Left forelimb (tissue), 1 donor: ENCODE measurements around the gene ZNF212.
"Not testable (repeated sequence)": the region's sequence is repeated elsewhere in the genome, so short reads cannot be mapped to it uniquely, and the experiment has no call there.

ENCODE experiments used
- DNase-seq: peaks from one replicate; pipeline ENCODE4 v3.0.0-alpha.2; 2018; ENCODE audit warnings: low spot score

Gene ZNF212

DNA sequence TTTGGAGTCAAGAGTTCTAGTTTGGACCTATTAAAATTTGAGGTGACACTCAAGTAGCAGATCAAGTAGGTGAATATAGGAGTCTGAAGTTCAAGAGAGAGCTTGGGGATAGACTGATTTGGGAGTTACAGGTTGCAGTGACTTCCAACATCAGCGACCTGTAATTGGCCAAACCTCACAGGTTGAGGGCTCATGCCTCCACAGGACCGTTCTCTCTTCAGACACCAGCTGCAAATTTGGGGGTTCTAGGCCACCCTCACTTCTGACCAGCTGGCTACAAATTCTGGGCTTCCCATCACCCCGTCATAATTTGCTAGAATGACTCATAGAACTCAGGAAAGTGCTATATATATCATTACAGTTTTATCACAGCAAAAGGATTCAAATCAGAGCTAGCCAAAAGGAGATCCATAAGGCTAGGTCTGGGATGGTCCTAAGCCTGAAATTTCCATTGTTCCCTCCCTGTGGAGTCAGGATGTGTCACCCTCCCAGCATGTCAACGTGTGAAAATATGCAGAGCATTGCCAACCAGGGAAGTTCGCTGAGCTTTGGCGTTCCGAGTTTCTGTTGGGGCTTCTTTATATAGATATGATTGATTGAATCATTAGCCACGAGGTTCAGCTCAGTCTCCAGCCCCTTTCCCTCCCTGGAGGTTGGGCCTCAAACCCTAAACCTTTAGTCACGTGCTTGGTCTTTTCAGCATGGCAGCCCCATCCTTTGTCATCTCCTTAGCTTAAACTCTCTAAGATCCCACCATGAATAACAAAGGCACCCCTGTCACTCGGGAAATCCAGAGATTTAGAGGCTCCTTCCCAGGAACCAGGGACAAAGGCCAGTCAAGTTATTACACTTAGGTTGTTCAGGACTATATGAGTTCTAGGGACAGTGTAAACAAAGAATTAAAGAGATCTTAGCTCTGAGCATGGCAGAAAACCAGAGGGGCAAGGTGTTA lies 20.7 kb upstream of the ZNF212 start:
- DNase-seq, result no peak

DNA sequence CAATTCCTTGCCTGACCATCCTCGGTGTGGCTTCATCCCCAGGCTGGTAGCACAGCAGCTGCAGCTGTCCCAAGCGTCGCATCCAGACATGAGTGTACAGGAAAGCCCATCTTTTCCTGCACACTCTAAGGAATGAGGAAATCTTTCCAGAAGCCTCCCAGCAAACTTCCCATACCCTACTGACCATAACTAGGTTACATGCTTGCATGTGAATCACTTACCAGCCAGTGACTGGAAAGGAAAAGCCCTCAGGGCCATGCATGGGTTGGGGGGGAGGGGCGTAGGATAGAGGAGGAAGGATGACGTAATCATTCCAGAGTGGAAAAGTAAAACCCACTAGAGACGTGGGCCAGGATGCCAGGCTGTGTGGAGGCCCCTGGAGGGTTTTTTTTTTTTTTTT lies 18.9 kb upstream of the ZNF212 start:
- no peak for DNase-seq

- no peak for DNase-seq
Observed at GRCh38 chr7:149223176-149223575, 16.3 kb upstream of the ZNF212 start.

- DNase-seq, result no peak
Observed at GRCh38 chr7:149223761-149224160, 15.7 kb upstream of the ZNF212 start.

GRCh38 chr7:149224352-149224751 lies 15.1 kb upstream of the ZNF212 start:
- DNase-seq, result no peak

DNA sequence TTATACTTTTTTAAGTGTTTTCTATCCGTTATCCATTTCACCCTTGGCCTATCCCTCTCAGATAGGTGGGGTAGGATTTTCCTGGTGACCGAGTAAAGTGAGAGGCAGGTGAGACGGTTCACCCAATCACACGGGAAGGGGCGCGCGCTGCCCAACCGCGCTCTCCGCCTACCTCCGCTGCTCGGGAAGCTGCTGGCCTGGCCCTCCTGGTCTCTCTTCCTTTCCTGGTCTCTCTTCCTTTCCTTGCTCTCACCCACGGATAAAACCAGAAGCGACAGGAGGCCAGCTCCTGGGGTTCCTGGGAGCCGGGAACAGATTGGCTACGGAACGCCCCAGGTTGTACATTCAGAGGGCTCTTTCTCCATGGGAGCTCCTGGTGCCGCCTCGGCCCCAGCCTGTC lies 14.3 kb upstream of the ZNF212 start:
- no peak for DNase-seq

DNA sequence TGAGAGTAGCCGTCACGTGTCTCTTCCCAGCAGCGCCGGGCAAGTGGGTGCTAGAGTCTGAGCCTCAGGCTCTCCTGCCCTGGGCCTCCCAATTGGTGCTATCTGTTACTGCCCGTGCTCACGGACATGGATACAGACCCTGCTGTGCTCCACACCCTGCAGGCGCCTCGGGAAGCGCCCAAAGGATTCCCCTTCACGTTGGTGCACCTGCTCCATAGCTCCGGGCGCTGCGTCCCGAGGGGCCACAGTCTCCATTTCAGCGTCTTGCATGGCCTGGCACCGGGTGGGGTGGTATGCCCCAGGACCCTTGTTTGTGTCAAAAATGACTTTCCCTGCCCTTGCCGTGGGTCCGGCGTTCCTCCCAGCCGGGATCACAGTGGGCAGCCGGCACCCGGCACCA lies 13.8 kb upstream of the ZNF212 start:
- DNase-seq, result no peak

GRCh38 chr7:149226366-149226765 lies 13.1 kb upstream of the ZNF212 start:
- not testable (repeated sequence) for DNase-seq

DNA sequence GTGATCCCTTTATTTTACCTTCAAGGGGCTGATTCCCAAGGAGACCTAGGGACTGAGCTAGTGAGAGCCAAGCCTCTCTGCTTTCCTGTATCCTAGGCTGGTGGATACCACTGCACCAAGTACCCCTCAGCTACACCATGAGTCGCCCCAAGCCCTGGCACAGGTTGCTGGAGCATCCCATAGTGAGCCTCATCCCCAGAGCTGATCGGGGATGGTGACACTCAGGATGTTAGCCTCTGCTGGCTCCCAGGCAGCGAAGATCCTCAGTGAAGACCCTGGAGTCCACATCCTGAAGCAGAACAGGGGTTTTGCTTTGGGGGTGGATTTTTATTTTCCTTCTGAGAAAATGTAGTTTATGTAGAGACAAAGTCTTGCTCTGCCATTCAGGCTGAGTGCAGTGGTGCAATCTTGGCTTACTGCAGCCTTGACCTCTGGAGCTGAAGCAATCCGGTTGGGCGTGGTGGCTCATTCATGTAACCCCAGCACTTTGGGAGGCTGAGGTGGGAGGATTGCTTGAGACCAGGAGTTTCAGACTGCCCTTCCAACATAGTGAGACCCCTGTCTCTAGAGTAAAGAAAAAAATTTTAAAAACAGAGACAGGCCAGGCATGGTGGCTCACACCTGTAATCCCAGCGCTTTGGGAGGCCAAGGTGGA lies 12.5 kb upstream of the ZNF212 start:
- DNase-seq, result no peak

DNA sequence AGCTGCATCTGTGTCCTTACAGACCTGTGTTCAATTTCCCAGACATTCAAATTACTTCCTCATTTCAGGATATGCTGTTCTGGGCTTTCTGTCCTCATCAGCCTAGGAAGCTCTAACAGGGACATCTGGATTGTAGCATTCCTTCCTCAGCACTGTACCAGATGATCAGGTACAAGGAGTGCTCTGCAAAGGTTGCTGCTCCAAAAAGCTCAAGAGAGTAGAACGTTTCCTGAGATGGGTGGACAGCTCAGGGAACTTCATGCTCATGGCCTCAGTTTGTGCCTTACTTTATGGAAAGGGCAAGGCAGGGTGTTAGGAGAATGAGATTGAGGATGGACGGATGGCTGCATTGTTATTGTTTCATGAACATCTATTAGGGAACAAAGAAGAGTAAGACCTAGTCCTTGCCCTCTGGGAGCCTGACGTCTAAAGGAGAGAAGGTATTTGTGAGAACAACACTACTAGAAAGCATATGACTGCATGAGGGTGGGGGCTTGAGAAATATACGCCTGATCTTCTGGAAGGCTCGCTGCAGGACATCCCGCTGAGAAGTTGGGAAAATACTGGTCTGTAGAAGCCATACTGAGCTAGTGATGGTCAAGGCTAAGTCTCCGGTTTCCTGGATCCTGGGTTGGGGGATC lies 10.5 kb upstream of the ZNF212 start:
- no peak for DNase-seq

DNA sequence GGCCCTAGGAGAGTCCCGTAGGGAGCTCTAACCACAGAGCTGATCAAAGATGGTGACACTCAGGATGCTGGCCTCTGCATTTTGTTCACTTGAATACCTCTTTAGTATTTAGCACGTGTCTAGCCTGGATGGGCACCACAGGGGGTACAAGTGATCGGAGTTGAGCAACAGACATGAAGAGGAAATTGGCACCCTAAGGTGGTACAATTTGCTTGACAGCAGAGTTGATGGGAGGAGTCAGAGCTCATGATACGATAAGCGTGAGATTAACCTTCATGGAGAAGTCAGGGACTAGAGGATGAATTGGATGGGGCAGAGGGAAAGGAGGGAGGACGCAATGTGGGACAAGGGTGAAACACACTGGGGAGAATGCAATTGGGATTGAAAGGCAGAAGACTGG lies 9.9 kb upstream of the ZNF212 start:
- no peak for DNase-seq

DNA sequence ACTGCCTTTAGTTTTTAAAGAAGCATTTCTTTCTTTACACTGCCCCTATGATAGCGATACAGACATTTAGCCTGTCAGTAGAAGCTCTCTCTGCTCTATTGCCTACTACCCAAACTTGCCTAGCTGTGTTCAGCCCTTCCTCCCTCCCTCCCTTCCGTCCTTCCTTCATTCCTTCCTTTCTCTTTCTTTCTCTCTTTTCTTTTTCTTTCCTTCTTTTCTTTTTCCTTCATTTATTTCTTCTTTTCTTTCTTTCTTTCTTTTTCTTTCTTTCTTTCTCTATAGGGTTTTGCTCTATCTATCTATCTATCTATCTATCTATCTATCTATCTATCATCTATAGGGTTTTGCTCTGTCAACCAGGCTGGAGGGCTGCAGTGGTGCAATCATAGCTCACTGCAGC lies 7.1 kb upstream of the ZNF212 start:
- no peak for DNase-seq

GRCh38 chr7:149233655-149234204 lies 5.7 kb upstream of the ZNF212 start:
- not testable (repeated sequence) for DNase-seq

DNA sequence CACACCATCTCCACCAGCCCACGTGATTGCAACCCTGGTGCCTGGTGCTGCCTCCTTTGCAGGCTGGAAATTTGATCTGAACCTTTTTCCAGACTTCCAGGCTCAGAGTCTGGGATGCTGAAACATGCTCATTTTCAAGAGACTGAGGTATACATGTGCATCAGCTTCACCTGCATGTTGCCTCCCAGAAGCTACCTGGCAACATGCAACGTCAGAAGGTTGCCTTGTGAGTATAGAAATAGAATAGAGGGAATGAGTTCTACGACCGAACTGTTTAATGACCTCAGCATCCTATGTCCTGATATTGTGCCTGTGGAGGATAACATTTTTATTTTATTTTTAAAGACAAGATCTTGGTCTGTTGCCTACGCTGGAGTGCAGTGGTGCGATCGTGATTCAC lies 1.9 kb upstream of the ZNF212 start:
- DNase-seq, result no peak

DNA sequence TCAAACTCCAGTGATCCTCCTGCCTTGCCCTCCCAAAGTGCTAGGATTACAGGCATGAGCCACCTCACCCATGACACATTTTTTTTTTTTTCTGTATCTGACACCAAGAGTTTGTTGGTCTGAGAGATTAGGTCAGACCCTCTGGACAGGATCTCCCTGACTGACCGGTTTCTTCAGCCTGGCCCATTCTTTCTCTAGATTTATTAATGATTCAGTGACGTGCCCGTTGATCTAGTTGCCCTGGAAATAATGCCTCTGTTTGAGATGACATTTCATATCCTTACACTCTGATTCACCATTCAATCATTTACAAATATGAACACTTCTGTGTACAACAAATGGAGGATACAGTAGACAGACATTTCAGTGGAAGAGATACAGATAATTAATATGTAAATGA lies 1.4 kb upstream of the ZNF212 start:
- no peak for DNase-seq

DNA sequence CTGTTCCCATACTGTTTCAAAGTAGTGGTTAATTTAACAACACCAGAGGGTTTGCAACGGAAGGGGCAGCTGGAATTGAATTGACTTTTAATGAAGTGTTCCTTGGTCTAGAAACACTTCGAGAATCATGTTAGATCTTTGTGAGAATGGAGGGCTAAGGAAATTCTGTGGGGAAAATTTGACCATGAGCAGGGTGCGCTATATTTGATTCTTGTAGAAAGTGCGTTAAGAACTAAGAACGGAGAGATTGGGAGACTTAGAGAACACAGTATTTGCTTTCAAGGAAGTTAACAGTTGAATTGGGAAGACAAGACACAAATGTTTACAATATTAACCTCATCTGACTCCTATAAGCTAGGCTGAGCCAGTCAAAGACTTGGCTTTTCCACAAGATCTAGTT lies 1.2 kb downstream of the ZNF212 start:
- no peak for DNase-seq

DNA sequence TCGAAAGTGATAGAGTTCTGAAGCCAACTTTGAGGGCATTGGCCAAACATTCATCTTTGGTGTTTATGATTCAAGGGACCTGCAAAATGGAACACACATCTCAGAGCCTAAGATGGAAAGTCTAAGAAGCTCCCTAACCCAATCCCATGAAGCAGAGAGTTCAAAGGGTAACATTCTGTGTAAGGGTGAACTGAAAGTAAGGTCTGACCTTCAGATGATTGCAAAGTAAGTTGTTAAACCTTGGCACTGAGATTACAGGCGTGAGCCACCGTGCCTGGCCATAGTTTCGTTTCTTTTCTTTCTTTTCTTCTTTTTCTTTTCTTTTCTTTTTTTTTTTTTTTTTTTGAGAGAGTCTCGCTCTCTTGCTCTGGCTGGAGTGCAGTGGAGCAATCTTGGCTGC lies 2.2 kb downstream of the ZNF212 start:
- no peak for DNase-seq

DNA sequence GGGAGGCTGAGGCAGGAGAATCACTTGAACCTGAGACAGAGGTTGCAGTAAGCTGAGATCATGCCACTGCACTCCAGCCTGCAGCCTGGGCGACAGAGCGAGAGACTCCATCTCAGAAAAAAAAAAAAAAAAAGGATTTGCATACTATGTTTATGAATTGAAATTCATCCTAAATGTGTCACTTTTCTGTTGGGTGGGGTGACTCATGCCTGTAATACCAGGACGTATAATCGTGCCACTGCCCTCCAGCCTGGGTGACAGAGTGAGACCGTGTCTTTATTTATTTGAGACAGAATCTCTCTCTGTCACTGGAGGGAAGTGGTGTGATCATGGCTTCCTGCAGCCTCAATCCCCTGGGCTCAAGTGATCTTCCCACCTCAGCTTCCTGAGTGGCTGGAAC lies 5.8 kb downstream of the ZNF212 start:
- DNase-seq, result no peak

DNA sequence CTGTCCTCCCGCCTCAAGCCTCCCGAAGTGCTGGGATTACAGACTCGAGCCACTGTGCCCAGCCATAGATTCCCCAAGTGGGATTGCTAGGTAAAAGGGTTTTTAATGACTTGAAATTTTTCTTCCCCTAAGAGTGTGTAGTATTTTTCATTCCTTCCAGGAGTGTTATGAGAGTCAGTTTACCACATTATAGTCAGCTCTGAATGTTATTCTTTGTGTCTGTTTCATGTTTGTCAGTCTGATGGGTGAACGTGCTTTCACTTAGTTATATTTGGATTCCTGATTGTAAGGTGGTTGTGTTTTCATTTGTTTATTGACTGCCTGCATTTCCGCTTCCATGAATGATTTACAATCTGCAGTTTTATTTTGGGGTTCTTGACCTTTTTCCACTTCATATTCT lies 6.3 kb downstream of the ZNF212 start:
- no peak for DNase-seq

GRCh38 chr7:149248777-149249176 lies 9.3 kb downstream of the ZNF212 start:
- no peak for DNase-seq

- not testable (repeated sequence) for DNase-seq
Observed at GRCh38 chr7:149250151-149250550, 10.7 kb downstream of the ZNF212 start.

DNA sequence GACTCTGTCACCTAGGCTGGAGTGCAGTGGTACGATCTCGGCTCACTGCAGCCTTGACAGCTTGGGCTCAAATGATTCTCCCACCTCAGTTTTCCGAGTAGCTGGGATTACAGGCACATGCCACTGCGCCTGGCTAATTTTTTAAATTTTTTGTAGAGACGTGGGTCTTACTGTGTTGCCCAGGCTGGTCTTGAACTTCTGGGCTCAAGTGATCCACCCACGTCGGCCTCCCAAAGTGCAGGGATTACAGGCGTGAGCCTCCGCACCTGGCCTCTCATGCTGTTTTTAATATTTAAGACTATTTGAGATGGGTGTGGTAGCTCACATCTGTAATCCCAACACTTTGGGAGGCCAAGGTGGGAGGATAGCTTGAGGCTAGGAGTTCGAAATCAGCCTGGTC lies 12.1 kb downstream of the ZNF212 start:
- not testable (repeated sequence) for DNase-seq

DNA sequence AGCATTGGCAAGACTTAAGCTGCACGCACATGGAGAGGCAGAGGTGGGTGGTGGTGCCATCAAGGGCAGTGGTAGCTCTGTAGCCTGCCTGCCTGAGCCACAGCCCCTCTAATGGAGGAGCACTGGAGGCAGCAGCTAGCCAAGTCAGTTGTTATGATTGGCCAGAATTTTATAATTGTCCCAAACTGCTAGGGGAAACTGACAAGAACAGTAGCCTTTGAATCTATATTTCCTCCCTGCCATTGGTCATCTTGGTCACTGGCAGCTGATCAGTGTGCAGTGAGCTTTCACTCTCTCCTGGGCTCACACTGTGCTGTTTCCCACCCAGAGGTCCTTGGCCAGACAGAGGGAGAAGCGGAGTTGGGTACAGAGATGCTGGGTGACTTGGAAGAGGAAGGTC lies 12.9 kb downstream of the ZNF212 start:
- DNase-seq, result no peak
